Umbilical cord (tissue), 2 donors: ENCODE measurements around the gene VWF. TPM values are rescaled to one million over a fixed set of nuclear protein-coding genes. Genes with fewer than 3 reads are reported as not detected.

Experiments
- DNase-seq: peaks from one replicate; pipeline ENCODE4 v3.0.0-alpha.2; 2015; ENCODE audit warnings: low spot score
- total RNA-seq: library from RNA; depleted of rRNA; stranded (reverse); fragments of >200 nt; gene quantifications from one replicate; pipeline ENCODE4 v1.2.3, GENCODE V29; 2014; ENCODE audit warnings: low replicate concordance; ENCODE audit not compliant: insufficient read depth

VWF gene
- total RNA-seq, 1 donor from 2014 or later = 99.9 TPM

GRCh38 chr12:5987573-5987972 is 136.9 kb downstream of the VWF start:
- no peak for DNase-seq

GRCh38 chr12:5985471-5985870 is 139.0 kb downstream of the VWF start:
- DNase-seq = no peak

GRCh38 chr12:5984873-5985272 is 139.6 kb downstream of the VWF start:
- no peak for DNase-seq

GRCh38 chr12:5982106-5982505 is 142.4 kb downstream of the VWF start:
- no peak for DNase-seq

GRCh38 chr12:5977556-5977955 is 146.9 kb downstream of the VWF start:
- no peak for DNase-seq

GRCh38 chr12:5976711-5977110 is 147.8 kb downstream of the VWF start:
- DNase-seq = no peak

- DNase-seq = no peak
Observed at GRCh38 chr12:5976196-5976595, 148.3 kb downstream of the VWF start.

- no peak for DNase-seq
Observed at GRCh38 chr12:5973461-5974115, 150.9 kb downstream of the VWF start.

- no peak for DNase-seq
Observed at GRCh38 chr12:5972387-5972786, 152.1 kb downstream of the VWF start.

GRCh38 chr12:5971194-5971850 is 153.1 kb downstream of the VWF start:
- no peak for DNase-seq

- no peak for DNase-seq
Observed at GRCh38 chr12:5969974-5970690, 154.3 kb downstream of the VWF start.

- no peak for DNase-seq
Observed at GRCh38 chr12:5969156-5969973, 155.1 kb downstream of the VWF start.

- DNase-seq = no peak
Observed at GRCh38 chr12:5967645-5968415, 156.6 kb downstream of the VWF start.

- DNase-seq = no peak
Observed at GRCh38 chr12:5966486-5967095, 157.9 kb downstream of the VWF start.

GRCh38 chr12:5965950-5966383 is 158.5 kb downstream of the VWF start:
- peak; percentile 55 for DNase-seq

- DNase-seq = no peak
Observed at GRCh38 chr12:5964913-5965900, 159.3 kb downstream of the VWF start.

- DNase-seq = no peak
Observed at GRCh38 chr12:5963515-5963914, 161.0 kb downstream of the VWF start.

- DNase-seq = no peak
Observed at GRCh38 chr12:5960783-5961182, 163.7 kb downstream of the VWF start.

GRCh38 chr12:5956987-5957386 is 167.5 kb downstream of the VWF start:
- no peak for DNase-seq
